Hepatocyte (in vitro differentiated cells): ENCODE measurements around the gene PLXNA3. TPM values are rescaled to one million over a fixed set of nuclear protein-coding genes. Genes with fewer than 3 reads are reported as not detected.

ENCODE experiments used
- DNase-seq: peaks from one replicate; pipeline ENCODE4 v3.0.0-alpha.2; 2016; ENCODE audit warnings: low spot score
- H2AFZ ChIP-seq: fragments of 200-600 bp; sonication (generic); 2 replicates; pipeline ENCODE4 v1.6.0; 2016; ENCODE audit warnings: antibody characterized with exemption, mild to moderate bottlenecking
- H3K27ac ChIP-seq: fragments of 200-600 bp; sonication (generic); 2 replicates; pipeline ENCODE4 v1.5.1; 2016; ENCODE audit warnings: mild to moderate bottlenecking
- H3K27me3 ChIP-seq: fragments of 200-600 bp; sonication (generic); 2 replicates; pipeline ENCODE4 v1.6.1; 2016
- H3K36me3 ChIP-seq: fragments of 200-600 bp; sonication (generic); replicated peaks from 2 replicates; pipeline ENCODE4 v1.5.1; 2016; ENCODE audit warnings: low read depth; ENCODE audit not compliant: insufficient read depth
- H3K4me1 ChIP-seq: fragments of 200-600 bp; sonication (generic); 2 replicates; pipeline ENCODE4 v1.5.1; 2016; ENCODE audit warnings: mild to moderate bottlenecking, moderate library complexity; ENCODE audit not compliant: insufficient read depth
- H3K4me2 ChIP-seq: fragments of 200-600 bp; sonication (generic); 2 replicates; pipeline ENCODE4 v1.6.0; 2016
- H3K4me3 ChIP-seq: fragments of 200-600 bp; sonication (generic); 2 replicates; pipeline ENCODE4 v1.5.1; 2016; ENCODE audit warnings: mild to moderate bottlenecking
- H3K79me2 ChIP-seq: fragments of 200-600 bp; sonication (generic); 2 replicates; pipeline ENCODE4 v1.6.0; 2017; ENCODE audit warnings: mild to moderate bottlenecking
- H3K9me2 ChIP-seq: fragments of 200-600 bp; sonication (generic); replicated peaks from 2 replicates; pipeline ENCODE4 v1.6.0; 2017; ENCODE audit warnings: mild to moderate bottlenecking; ENCODE audit not compliant: insufficient read depth
- H3K9me3 ChIP-seq: fragments of 200-600 bp; sonication (generic); 2 replicates; pipeline ENCODE4 v1.5.1; 2016; ENCODE audit warnings: low read depth, mild to moderate bottlenecking
- H4K20me1 ChIP-seq: fragments of 200-600 bp; sonication (generic); 2 replicates; pipeline ENCODE4 v1.6.0; 2016; ENCODE audit warnings: mild to moderate bottlenecking; ENCODE audit not compliant: insufficient read depth, poor library complexity, severe bottlenecking
- CTCF ChIP-seq: fragments of 200-600 bp; sonication (generic); IDR thresholded peaks from 2 replicates; pipeline ENCODE4 v1.5.1; 2016; ENCODE audit warnings: antibody characterized with exemption, mild to moderate bottlenecking; ENCODE audit not compliant: poor library complexity
- EZH2 ChIP-seq: fragments of 200-600 bp; sonication (generic); IDR thresholded peaks from 2 replicates; pipeline ENCODE4 v1.6.1; 2016; ENCODE audit warnings: antibody characterized with exemption, mild to moderate bottlenecking, borderline replicate concordance
- EZH2phosphoT487 ChIP-seq: fragments of 200-600 bp; sonication (generic); IDR thresholded peaks from one replicate; pipeline ENCODE4 v1.6.1; 2018; ENCODE audit warnings: antibody characterized with exemption, mild to moderate bottlenecking, low read depth, moderate library complexity; ENCODE audit not compliant: unreplicated experiment, severe bottlenecking
- WGBS: methylation state at CpG from one replicate; pipeline ENCODE4 v1.1.6; 2016; ENCODE audit warnings: low lambda C conversion rate; ENCODE audit errors: missing lambda C conversion rate; 5-methylcytosine and 5-hydroxymethylcytosine counted together
- polyA plus RNA-seq: library from polyadenylated mRNA; unstranded; fragments of >200 nt; fragmentation: Nextera tagmentation; extraction: Ambion mirVana; gene quantifications from 2 replicates; pipeline ENCODE4 v1.2.1, GENCODE V29; 2016
- total RNA-seq: library from RNA; depleted of rRNA; stranded (reverse); fragments of >200 nt; gene quantifications from 2 replicates; pipeline ENCODE4 v1.2.3, GENCODE V29; 2014

PLXNA3 gene
- total and polyA plus RNA-seq, 2 experiments from 2014 or later, result 14.1 to 28.7 TPM

GRCh38 chrX:154478728-154479622 is 20.9 kb downstream of the PLXNA3 start, which contains the start of gene LAGE3:
Gene LAGE3, minus strand, starts transcription at chrX:154479281. Its CDS starts 366 bp downstream, at chrX:154478915.
- H3K36me3 ChIP-seq, result no peaks in the 10 kb centered on the region
- no peaks in the 10 kb centered on the region for H3K9me2 ChIP-seq
- H3K4me3 ChIP-seq, result peak within 1 kb of the TSS; percentile 39
- H3K79me2 ChIP-seq, result no peaks in the 10 kb centered on the region
- TF ChIP-seq EZH2phosphoT487 (no peak), EZH2 (no peak), CTCF (no peak)
- H3K4me1 ChIP-seq, result no peaks in the 10 kb centered on the region
- H2AFZ ChIP-seq, result peak within 1 kb of the TSS; percentile 40
- H3K4me2 ChIP-seq, result peak within 1 kb of the TSS; percentile 85
- H3K27me3 ChIP-seq, result no peaks in the 10 kb centered on the region
- no peaks in the 10 kb centered on the region for H4K20me1 ChIP-seq
- no peaks in the 10 kb centered on the region for H3K9me3 ChIP-seq
- peak within 1 kb of the TSS; percentile 82 for H3K27ac ChIP-seq
- WGBS, result 48% methylated on average over 57 of the region's 85 CpGs
- peak; percentile 94 for DNase-seq

GRCh38 chrX:154481195-154481594 is 23.1 kb downstream of the PLXNA3 start:
- H4K20me1 ChIP-seq, result no peaks in the 10 kb centered on the region
- WGBS, result 89% methylated on average over 5 of the region's 5 CpGs
- H3K9me2 ChIP-seq, result no peaks in the 10 kb centered on the region
- H3K4me3 ChIP-seq, result no peak overlapping the region
- DNase-seq, result no peak
- no peaks in the 10 kb centered on the region for H3K27me3 ChIP-seq
- no peaks in the 10 kb centered on the region for H3K9me3 ChIP-seq
- no peak overlapping the region for H3K4me2 ChIP-seq
- no peak for TF ChIP-seq EZH2phosphoT487
- no peak for TF ChIP-seq CTCF
- no peak for TF ChIP-seq EZH2
- H2AFZ ChIP-seq, result no peak overlapping the region
- no peak overlapping the region for H3K27ac ChIP-seq
- peaks cover 3% of the 10 kb centered on the region for H3K79me2 ChIP-seq
- H3K36me3 ChIP-seq, result no peaks in the 10 kb centered on the region
- no peaks in the 10 kb centered on the region for H3K4me1 ChIP-seq

GRCh38 chrX:154481911-154482601 is 24.0 kb downstream of the PLXNA3 start:
- no peak for DNase-seq
- H3K4me2 ChIP-seq, result no peak overlapping the region
- H3K4me1 ChIP-seq, result no peaks in the 10 kb centered on the region

More at GRCh38 chrX:154481911-154482601, 24.0 kb downstream of the PLXNA3 start:
- Histone ChIP-seq H3K9me3 (no peaks in the 10 kb centered on the region), H2AFZ (no peak overlapping the region), H3K36me3 (no peaks in the 10 kb centered on the region), H3K27ac (no peak overlapping the region), H3K79me2 (peaks cover 3% of the 10 kb centered on the region), H3K27me3 (no peaks in the 10 kb centered on the region), H3K4me3 (no peak overlapping the region), H4K20me1 (no peaks in the 10 kb centered on the region), H3K9me2 (no peaks in the 10 kb centered on the region)
- TF ChIP-seq CTCF, result no peak
- WGBS, result 78% methylated on average over 14 of the region's 14 CpGs
